ENCODE measurements around the gene SLC35F6.

- TF ChIP-seq TCFL5 (CRISPR knock-in tag; conservative IDR thresholded peaks at IDR 0.05) (no peak), ELF2 (CRISPR knock-in tag; IDR thresholded peaks at IDR 0.05) (no peak), ZNF764 (CRISPR knock-in tag; IDR thresholded peaks at IDR 0.05; ENCODE audit: low read depth) (no peak), POLR2A (conservative IDR thresholded peaks at IDR 0.05) (no peak), POLR2AphosphoS5 (IDR thresholded peaks at IDR 0.05; ENCODE audit: control insufficient read depth, insufficient read depth, low read depth, low read length) (no peak), CTCF (IDR thresholded peaks at IDR 0.05 in 2 of 3, conservative IDR thresholded peaks at IDR 0.05 in 1 of 3; ENCODE audit: insufficient read depth in 2 of 3, low read depth in 1 of 3, low read length in 3 of 3) (no peak), CC2D1A (IDR thresholded peaks at IDR 0.05) (no peak), MBD1 (CRISPR knock-in tag; IDR thresholded peaks at IDR 0.05) (no peak), KDM1A (IDR thresholded peaks at IDR 0.05) (no peak)
Observed at GRCh38 chr2:26801328-26801727, 37.2 kb downstream of the SLC35F6 start.

Data from K562 (cell line).